A549 (cell line): Measurements from ENCODE around the gene SNTA1. TPM values are rescaled to one million over a fixed set of nuclear protein-coding genes. Genes with fewer than 3 reads are reported as not detected.

Experiments
- ATAC-seq, 2 experiments: fragments of 200-7000 bp in 1 of 2; fragments of >200 bp in 1 of 2; cut with Nextera tagmentation in 1 of 2; cut with Tn5 transposase in 1 of 2; 3 replicates each; pipeline versions ENCODE4 v1.8.0 to v1.9.1; 2018 to 2020; ENCODE audit warnings: mild to moderate bottlenecking in 1 of 2, moderate library complexity in 1 of 2
- CTCF ChIA-PET: fragments of 300-600 bp; sonication (Branson Sonifier 250); formaldehyde crosslinking; extraction: SDS; loops from one replicate; lab custom pipeline; 2021; ENCODE audit warnings: antibody characterized with exemption, inconsistent platforms; lab: Yijun Ruan, JAX
- POLR2A ChIA-PET: fragments of 350-600 bp; formaldehyde crosslinking; extraction: SDS; loops from one replicate; lab custom pipeline; 2021; ENCODE audit warnings: antibody characterized with exemption, inconsistent platforms; lab: Yijun Ruan, JAX
- DNase-seq, 2 experiments: peaks; one replicate each; pipeline versions ENCODE4 v3.0.0 to v3.0.0-alpha.2; 2011 to 2016; ENCODE audit warnings: low read depth in 1 of 2, low spot score in 1 of 2
- FAIRE-seq: peaks from 2 replicates; lab custom pipeline; 2011; peaks lifted over from hg19 to GRCh38; lab: Jason Lieb, UNC
- H3K27ac ChIP-seq, 2 experiments: fragments of >200 bp; sonication (Bioruptor Twin); formaldehyde crosslinking; 3 replicates each; pipeline ENCODE4 v1.5.1; 2016 to 2017
- H3K4me1 ChIP-seq: fragments of >200 bp; sonication (Bioruptor Twin); formaldehyde crosslinking; 3 replicates; pipeline ENCODE4 v1.6.1; 2016
- H3K4me2 ChIP-seq: fragments of >200 bp; sonication (Bioruptor Twin); formaldehyde crosslinking; 3 replicates; pipeline ENCODE4 v1.6.1; 2016
- H3K4me3 ChIP-seq: fragments of >200 bp; sonication (Bioruptor Twin); formaldehyde crosslinking; 3 replicates; pipeline ENCODE4 v1.5.1; 2016
- H3K9me3 ChIP-seq: fragments of >200 bp; sonication (Bioruptor Twin); formaldehyde crosslinking; 3 replicates; pipeline ENCODE4 v1.6.1; 2016
- BHLHE40 ChIP-seq: IDR thresholded peaks from 2 replicates; pipeline ENCODE4 v1.6.1; 2012; ENCODE audit warnings: low read depth, low read length, inconsistent platforms
- EHF ChIP-seq: fragments of 250-450 bp; sonication (Bioruptor Pico); IDR thresholded peaks from 2 replicates; pipeline ENCODE4 v1.5.0; 2020; ENCODE audit warnings: mild to moderate bottlenecking
- ELK1 ChIP-seq: fragments of 150-350 bp; IDR thresholded peaks from 2 replicates; pipeline ENCODE4 v1.6.1; 2014; ENCODE audit warnings: low read depth, mild to moderate bottlenecking, low read length
- ESRRA ChIP-seq: fragments of 150-350 bp; IDR thresholded peaks from 2 replicates; pipeline ENCODE4 v1.6.1; 2014; ENCODE audit warnings: mild to moderate bottlenecking, low read length, borderline replicate concordance
- FOSB ChIP-seq: fragments of 250-450 bp; sonication (Bioruptor Pico); IDR thresholded peaks from 2 replicates; pipeline ENCODE4 v1.5.0; 2020; ENCODE audit warnings: mild to moderate bottlenecking, moderate library complexity
- FOXS1 ChIP-seq: fragments of 250-450 bp; sonication (Bioruptor Pico); IDR thresholded peaks from 2 replicates; pipeline ENCODE4 v1.5.0; 2020; ENCODE audit warnings: mild to moderate bottlenecking, moderate library complexity
- HOXB13 ChIP-seq: fragments of 250-450 bp; sonication (Bioruptor Pico); IDR thresholded peaks from 2 replicates; pipeline ENCODE4 v1.5.0; 2020; ENCODE audit warnings: low read depth, mild to moderate bottlenecking, moderate library complexity
- JUNB ChIP-seq: fragments of >200 bp; sonication (Bioruptor Twin); formaldehyde crosslinking; IDR thresholded peaks from 2 replicates; pipeline ENCODE4 v1.6.1; 2016
- KDM1A ChIP-seq: fragments of 200-600 bp; sonication (generic); IDR thresholded peaks from 2 replicates; pipeline ENCODE4 v1.6.1; 2016; ENCODE audit warnings: low read depth, mild to moderate bottlenecking
- NFE2L2 ChIP-seq: fragments of 150-350 bp; conservative IDR thresholded peaks from 2 replicates; pipeline ENCODE4 v1.6.1; 2014; ENCODE audit warnings: low read length
- RAD21 ChIP-seq, 2 experiments: fragments of >200 bp in 1 of 2; sonication (Bioruptor Twin) in 1 of 2; formaldehyde crosslinking in 1 of 2; IDR thresholded peaks in 1 of 2; conservative IDR thresholded peaks in 1 of 2; 2 replicates in 1 of 2; 3 replicates in 1 of 2; pipeline ENCODE4 v1.6.1; 2012 to 2018; ENCODE audit warnings: inconsistent platforms in 1 of 2
- RCOR1 ChIP-seq: fragments of 150-350 bp; IDR thresholded peaks from 2 replicates; pipeline ENCODE4 v1.6.1; 2014; ENCODE audit warnings: antibody characterized with exemption, low read length, low read depth
- RFX5 ChIP-seq: fragments of 450-650 bp; IDR thresholded peaks from 2 replicates; pipeline ENCODE4 v1.7.1; 2014; ENCODE audit warnings: antibody characterized with exemption, mild to moderate bottlenecking, moderate library complexity
- SREBF2 ChIP-seq: fragments of 450-650 bp; IDR thresholded peaks from 2 replicates; pipeline ENCODE4 v1.6.1; 2014; ENCODE audit warnings: mild to moderate bottlenecking, moderate library complexity
- ZFP36 ChIP-seq: fragments of 450-650 bp; IDR thresholded peaks from 2 replicates; pipeline ENCODE4 v1.6.1; 2014; ENCODE audit warnings: borderline replicate concordance; ENCODE audit not compliant: partially characterized antibody
- WGBS: methylation state at CpG from one replicate; pipeline ENCODE4 v1.1.6; 2017; ENCODE audit errors: missing lambda C conversion rate; 5-methylcytosine and 5-hydroxymethylcytosine counted together
- polyA plus RNA-seq, 4 experiments: library from polyadenylated mRNA; depleted of rRNA in 3 of 4; stranded (reverse); fragments of >200 nt; fragmentation: RNase III in 1 of 4; extraction: RNeasy Plus Mini Kit Qiagen cat#74134 plus additional on column Dnase treatment in 1 of 4; gene quantifications; 2 replicates in 3 of 4; 3 replicates in 1 of 4; pipeline ENCODE4 v1.2.3, GENCODE V29; 2011 to 2017
- TF ChIP-seq, protein P1 (sequence below): fragments of 200-600 bp; sonication (generic); IDR thresholded peaks from 2 replicates; pipeline ENCODE4 v1.6.1; 2016; ENCODE audit warnings: antibody characterized with exemption, mild to moderate bottlenecking, moderate library complexity
- TF ChIP-seq, protein P2 (sequence below): fragments of 250-450 bp; sonication (Bioruptor Pico); IDR thresholded peaks from 2 replicates; pipeline ENCODE4 v1.5.0; 2021; ENCODE audit warnings: mild to moderate bottlenecking, moderate library complexity, borderline replicate concordance
- TF ChIP-seq, protein P3 (sequence below): fragments of >200 bp; sonication (Bioruptor Twin); formaldehyde crosslinking; IDR thresholded peaks from 3 replicates; pipeline ENCODE4 v1.6.1; 2016
- TF ChIP-seq, protein P4 (sequence below): IDR thresholded peaks from 2 replicates; pipeline ENCODE4 v1.6.1; 2012
- TF ChIP-seq, protein P5 (sequence below): IDR thresholded peaks from 2 replicates; pipeline ENCODE4 v1.6.1; 2012

The SNTA1 gene
- polyA plus RNA-seq, 2 of the 4 experiments (the other 2 are of a cell fraction) = 5.6 to 6.6 TPM

DNA sequence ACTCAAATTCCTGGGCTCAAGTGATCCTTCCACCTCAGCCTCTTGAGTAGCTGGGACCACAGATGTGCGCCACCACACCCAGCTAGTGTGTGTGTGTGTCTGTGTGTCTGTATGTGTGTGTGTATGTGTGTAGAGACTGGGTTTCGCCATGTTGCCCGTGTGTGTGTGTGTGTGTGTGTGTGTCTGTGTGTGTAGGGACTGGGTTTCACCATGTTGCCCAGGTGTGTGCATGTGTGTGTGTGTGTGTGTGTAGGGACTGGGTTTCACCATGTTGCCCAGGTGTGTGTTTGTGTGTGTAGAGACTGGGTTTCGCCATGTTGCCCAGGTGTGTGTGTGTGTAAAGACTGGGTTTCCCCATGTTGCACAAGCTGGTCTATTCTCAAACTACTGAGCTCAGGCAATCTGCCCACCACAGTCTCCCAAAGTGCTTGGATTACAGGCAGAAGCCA is 70.5 kb downstream of the SNTA1 start:
- CTCF ChIA-PET = interaction anchor here (1.3 kb wide), 1 partner anchor 12 kb away, joined by 4 read pairs; no protein-coding TSS in a partner anchor
- DNase-seq = no peak
- no peak for FAIRE-seq
- Histone ChIP-seq H3K4me3 (no peak overlapping the region), H3K9me3 (no peaks in the 10 kb centered on the region)
- WGBS = 76% methylated on average over 3 of the region's 4 CpGs
- TF ChIP-seq ESRRA = no peak
- TF ChIP-seq NFE2L2 = no peak
- no peak for TF ChIP-seq ZFP36
- no peak for TF ChIP-seq KDM1A
- no peak for TF ChIP-seq RFX5
- TF ChIP-seq SREBF2 = no peak
- TF ChIP-seq FOSB (CRISPR knock-in tag) = no peak
- TF ChIP-seq, protein P1, sequence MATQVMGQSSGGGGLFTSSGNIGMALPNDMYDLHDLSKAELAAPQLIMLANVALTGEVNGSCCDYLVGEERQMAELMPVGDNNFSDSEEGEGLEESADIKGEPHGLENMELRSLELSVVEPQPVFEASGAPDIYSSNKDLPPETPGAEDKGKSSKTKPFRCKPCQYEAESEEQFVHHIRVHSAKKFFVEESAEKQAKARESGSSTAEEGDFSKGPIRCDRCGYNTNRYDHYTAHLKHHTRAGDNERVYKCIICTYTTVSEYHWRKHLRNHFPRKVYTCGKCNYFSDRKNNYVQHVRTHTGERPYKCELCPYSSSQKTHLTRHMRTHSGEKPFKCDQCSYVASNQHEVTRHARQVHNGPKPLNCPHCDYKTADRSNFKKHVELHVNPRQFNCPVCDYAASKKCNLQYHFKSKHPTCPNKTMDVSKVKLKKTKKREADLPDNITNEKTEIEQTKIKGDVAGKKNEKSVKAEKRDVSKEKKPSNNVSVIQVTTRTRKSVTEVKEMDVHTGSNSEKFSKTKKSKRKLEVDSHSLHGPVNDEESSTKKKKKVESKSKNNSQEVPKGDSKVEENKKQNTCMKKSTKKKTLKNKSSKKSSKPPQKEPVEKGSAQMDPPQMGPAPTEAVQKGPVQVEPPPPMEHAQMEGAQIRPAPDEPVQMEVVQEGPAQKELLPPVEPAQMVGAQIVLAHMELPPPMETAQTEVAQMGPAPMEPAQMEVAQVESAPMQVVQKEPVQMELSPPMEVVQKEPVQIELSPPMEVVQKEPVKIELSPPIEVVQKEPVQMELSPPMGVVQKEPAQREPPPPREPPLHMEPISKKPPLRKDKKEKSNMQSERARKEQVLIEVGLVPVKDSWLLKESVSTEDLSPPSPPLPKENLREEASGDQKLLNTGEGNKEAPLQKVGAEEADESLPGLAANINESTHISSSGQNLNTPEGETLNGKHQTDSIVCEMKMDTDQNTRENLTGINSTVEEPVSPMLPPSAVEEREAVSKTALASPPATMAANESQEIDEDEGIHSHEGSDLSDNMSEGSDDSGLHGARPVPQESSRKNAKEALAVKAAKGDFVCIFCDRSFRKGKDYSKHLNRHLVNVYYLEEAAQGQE = no peak
- TF ChIP-seq RCOR1 = no peak
- TF ChIP-seq, protein P2, sequence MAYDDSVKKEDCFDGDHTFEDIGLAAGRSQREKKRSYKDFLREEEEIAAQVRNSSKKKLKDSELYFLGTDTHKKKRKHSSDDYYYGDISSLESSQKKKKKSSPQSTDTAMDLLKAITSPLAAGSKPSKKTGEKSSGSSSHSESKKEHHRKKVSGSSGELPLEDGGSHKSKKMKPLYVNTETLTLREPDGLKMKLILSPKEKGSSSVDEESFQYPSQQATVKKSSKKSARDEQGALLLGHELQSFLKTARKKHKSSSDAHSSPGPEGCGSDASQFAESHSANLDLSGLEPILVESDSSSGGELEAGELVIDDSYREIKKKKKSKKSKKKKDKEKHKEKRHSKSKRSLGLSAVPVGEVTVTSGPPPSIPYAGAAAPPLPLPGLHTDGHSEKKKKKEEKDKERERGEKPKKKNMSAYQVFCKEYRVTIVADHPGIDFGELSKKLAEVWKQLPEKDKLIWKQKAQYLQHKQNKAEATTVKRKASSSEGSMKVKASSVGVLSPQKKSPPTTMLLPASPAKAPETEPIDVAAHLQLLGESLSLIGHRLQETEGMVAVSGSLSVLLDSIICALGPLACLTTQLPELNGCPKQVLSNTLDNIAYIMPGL (CRISPR knock-in tag) = no peak
- TF ChIP-seq RAD21 (conservative IDR thresholded peaks at IDR 0.05 in 1 of 2, IDR thresholded peaks at IDR 0.05 in 1 of 2) = no peak
- no peak for TF ChIP-seq JUNB
- no peak for TF ChIP-seq HOXB13 (CRISPR knock-in tag)
- TF ChIP-seq, protein P3, sequence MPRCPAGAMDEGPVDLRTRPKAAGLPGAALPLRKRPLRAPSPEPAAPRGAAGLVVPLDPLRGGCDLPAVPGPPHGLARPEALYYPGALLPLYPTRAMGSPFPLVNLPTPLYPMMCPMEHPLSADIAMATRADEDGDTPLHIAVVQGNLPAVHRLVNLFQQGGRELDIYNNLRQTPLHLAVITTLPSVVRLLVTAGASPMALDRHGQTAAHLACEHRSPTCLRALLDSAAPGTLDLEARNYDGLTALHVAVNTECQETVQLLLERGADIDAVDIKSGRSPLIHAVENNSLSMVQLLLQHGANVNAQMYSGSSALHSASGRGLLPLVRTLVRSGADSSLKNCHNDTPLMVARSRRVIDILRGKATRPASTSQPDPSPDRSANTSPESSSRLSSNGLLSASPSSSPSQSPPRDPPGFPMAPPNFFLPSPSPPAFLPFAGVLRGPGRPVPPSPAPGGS = no peak
- no peak for TF ChIP-seq FOXS1 (CRISPR knock-in tag)
- TF ChIP-seq, protein P4, sequence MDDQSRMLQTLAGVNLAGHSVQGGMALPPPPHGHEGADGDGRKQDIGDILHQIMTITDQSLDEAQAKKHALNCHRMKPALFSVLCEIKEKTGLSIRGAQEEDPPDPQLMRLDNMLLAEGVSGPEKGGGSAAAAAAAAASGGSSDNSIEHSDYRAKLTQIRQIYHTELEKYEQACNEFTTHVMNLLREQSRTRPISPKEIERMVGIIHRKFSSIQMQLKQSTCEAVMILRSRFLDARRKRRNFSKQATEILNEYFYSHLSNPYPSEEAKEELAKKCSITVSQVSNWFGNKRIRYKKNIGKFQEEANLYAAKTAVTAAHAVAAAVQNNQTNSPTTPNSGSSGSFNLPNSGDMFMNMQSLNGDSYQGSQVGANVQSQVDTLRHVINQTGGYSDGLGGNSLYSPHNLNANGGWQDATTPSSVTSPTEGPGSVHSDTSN = no peak
- TF ChIP-seq, protein P5, sequence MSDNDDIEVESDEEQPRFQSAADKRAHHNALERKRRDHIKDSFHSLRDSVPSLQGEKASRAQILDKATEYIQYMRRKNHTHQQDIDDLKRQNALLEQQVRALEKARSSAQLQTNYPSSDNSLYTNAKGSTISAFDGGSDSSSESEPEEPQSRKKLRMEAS = no peak
- no peak for TF ChIP-seq EHF
- TF ChIP-seq BHLHE40 = no peak
- TF ChIP-seq ELK1 = no peak
- TF ChIP-seq, all 56 proteins: peak for 0
- ATAC-seq = no peak
- Histone ChIP-seq H3K4me2 (peak overlapping the region; percentile 55), H3K4me1 (peaks cover 27% of the 10 kb centered on the region), H3K27ac (peak overlapping the region; percentile 9 to 70; a peak in 3 of 6 replicates)
- POLR2A ChIA-PET = interaction anchor here (1.3 to 2.0 kb wide), 2 partner anchors 12 to 28 kb away, joined by 6 to 8 read pairs; partner anchors contain the start of gene CDK5RAP1
